Endothelial cell of umbilical vein (primary cell): Measurements from ENCODE around the gene INMT. TPM values are rescaled to one million over a fixed set of nuclear protein-coding genes. Genes with fewer than 3 reads are reported as not detected.

Source experiments
- BruUV-seq: library from RNA; stranded (reverse); fragments of 400-500 nt; replicated peaks from 2 replicates; lab custom pipeline; 2021; lab: Mats Ljungman, UMichigan
- CTCF ChIA-PET: fragments of 300-600, 350-600 bp; sonication (Branson Sonifier 250); formaldehyde crosslinking; loops from one replicate; lab custom pipeline; 2021; ENCODE audit warnings: antibody characterized with exemption, inconsistent platforms; lab: Charles Lee
- POLR2A ChIA-PET: fragments of 300-600, 350-600 bp; sonication (Branson Sonifier 250); formaldehyde crosslinking; loops from one replicate; lab custom pipeline; 2021; ENCODE audit warnings: antibody characterized with exemption, inconsistent platforms; lab: Charles Lee
- DNase-seq: peaks from one replicate; pipeline ENCODE4 v3.0.0-alpha.2; 2011; ENCODE audit warnings: low read depth, low spot score
- FAIRE-seq: peaks from 2 replicates; lab custom pipeline; 2011; peaks lifted over from hg19 to GRCh38; lab: Jason Lieb, UNC
- H2AFZ ChIP-seq: 2 replicates; pipeline ENCODE4 v1.6.0; 2012; ENCODE audit warnings: low read depth, low read length, control low read depth, inconsistent platforms
- H3K27ac ChIP-seq: 2 replicates; pipeline ENCODE4 v1.5.1; 2011; ENCODE audit warnings: low read depth, mild to moderate bottlenecking, control low read depth, low read length, moderate library complexity; ENCODE audit not compliant: insufficient read depth
- H3K27me3 ChIP-seq, 2 experiments: 2 replicates each; pipeline versions ENCODE4 v1.6.0 to v1.6.1; 2011; ENCODE audit warnings: low read length in 2 of 2, mixed read lengths in 1 of 2; ENCODE audit not compliant: control insufficient read depth in 2 of 2, insufficient read depth in 2 of 2
- H3K36me3 ChIP-seq, 2 experiments: 2 replicates in 1 of 2; 3 replicates in 1 of 2; pipeline ENCODE4 v1.5.1; 2011; ENCODE audit warnings: low read length in 2 of 2, mild to moderate bottlenecking in 1 of 2, moderate library complexity in 1 of 2; ENCODE audit not compliant: control insufficient read depth in 2 of 2, insufficient read depth in 2 of 2; ENCODE audit errors: extremely low read depth in 1 of 2
- H3K4me1 ChIP-seq: 3 replicates; pipeline ENCODE4 v1.5.1; 2011; ENCODE audit warnings: mild to moderate bottlenecking, low read length; ENCODE audit not compliant: control insufficient read depth, insufficient read depth; ENCODE audit errors: extremely low read depth
- H3K4me2 ChIP-seq: 2 replicates; pipeline ENCODE4 v1.6.1; 2011; ENCODE audit warnings: low read length, control low read depth, mixed read lengths; ENCODE audit not compliant: insufficient read depth
- H3K4me3 ChIP-seq, 3 experiments: fragments of 200-600 bp in 1 of 3; sonication (generic), shearing (Covaris generic) in 1 of 3; replicated peaks in 1 of 3; 2 replicates each; pipeline ENCODE4 v1.5.1; 2011 to 2016; ENCODE audit warnings: control low read depth in 3 of 3, low read length in 3 of 3, mild to moderate bottlenecking in 2 of 3, inconsistent platforms in 1 of 3, low read depth in 1 of 3, moderate library complexity in 1 of 3; ENCODE audit not compliant: insufficient read depth in 1 of 3
- H3K79me2 ChIP-seq: 2 replicates; pipeline ENCODE4 v1.6.0; 2012; ENCODE audit warnings: low read length, inconsistent platforms; ENCODE audit not compliant: control insufficient read depth, insufficient read depth
- H3K9ac ChIP-seq: replicated peaks from 2 replicates; pipeline ENCODE3; 2011; ENCODE audit warnings: low read length, control low read depth; ENCODE audit not compliant: insufficient read depth; ENCODE audit errors: extremely low read depth
- H3K9me1 ChIP-seq: replicated peaks from 3 replicates; pipeline ENCODE4 v1.6.0; 2011; ENCODE audit warnings: mild to moderate bottlenecking, low read length; ENCODE audit not compliant: control insufficient read depth, insufficient read depth; ENCODE audit errors: extremely low read depth
- H3K9me3 ChIP-seq: replicated peaks from 2 replicates; pipeline ENCODE4 v1.5.1; 2012; ENCODE audit warnings: low read length, inconsistent platforms; ENCODE audit not compliant: control insufficient read depth, insufficient read depth
- H4K20me1 ChIP-seq: replicated peaks from 2 replicates; pipeline ENCODE3; 2011; ENCODE audit warnings: mild to moderate bottlenecking, low read length; ENCODE audit not compliant: control insufficient read depth, insufficient read depth; ENCODE audit errors: extremely low read depth
- CTCF ChIP-seq, 2 donors: IDR thresholded peaks; 1 replicate in 1 of 2; 2 replicates in 1 of 2; pipeline ENCODE4 v1.5.1; 2011; ENCODE audit warnings: low read length in 2 of 2, mild to moderate bottlenecking in 2 of 2, moderate library complexity in 2 of 2, control low read depth in 1 of 2, inconsistent platforms in 1 of 2, low read depth in 1 of 2; ENCODE audit not compliant: insufficient read depth in 1 of 2; ENCODE audit errors: extremely low read depth in 1 of 2
- EZH2 ChIP-seq: IDR thresholded peaks from 2 replicates; pipeline ENCODE4 v1.6.1; 2012; ENCODE audit warnings: borderline replicate concordance, low read depth, mild to moderate bottlenecking, moderate library complexity, low read length, inconsistent platforms; ENCODE audit not compliant: severe bottlenecking
- FOS ChIP-seq: IDR thresholded peaks from 2 replicates; pipeline ENCODE4 v1.6.1; 2011; ENCODE audit warnings: mild to moderate bottlenecking, low read length, moderate library complexity, borderline replicate concordance; ENCODE audit not compliant: insufficient read depth
- GATA2 ChIP-seq: IDR thresholded peaks from 2 replicates; pipeline ENCODE4 v1.7.0; 2011; ENCODE audit warnings: low read depth, mild to moderate bottlenecking, moderate library complexity, mixed read lengths, low read length; ENCODE audit not compliant: insufficient read length, insufficient read depth
- JUN ChIP-seq: IDR thresholded peaks from 2 replicates; pipeline ENCODE4 v1.6.1; 2011; ENCODE audit warnings: borderline replicate concordance, low read depth; ENCODE audit not compliant: insufficient read length, insufficient read depth
- MAX ChIP-seq: IDR thresholded peaks from 2 replicates; pipeline ENCODE4 v1.6.1; 2011; ENCODE audit not compliant: insufficient read depth, insufficient read length
- MYC ChIP-seq: IDR thresholded peaks from one replicate; pipeline ENCODE4 v1.6.1; 2011; ENCODE audit warnings: mild to moderate bottlenecking, low read depth, low read length
- POLR2A ChIP-seq: IDR thresholded peaks from 2 replicates; pipeline ENCODE4 v1.6.1; 2012; ENCODE audit warnings: low read depth, mild to moderate bottlenecking, control low read depth, low read length
- POLR2AphosphoS5 ChIP-seq: IDR thresholded peaks from 2 replicates; pipeline ENCODE4 v1.6.1; 2012; ENCODE audit warnings: low read depth, mild to moderate bottlenecking, control low read depth, low read length, moderate library complexity; ENCODE audit not compliant: insufficient read depth
- dilution Hi-C: fragments of 300-500 bp; cut with MboI; formaldehyde crosslinking; loops from one replicate; pipeline ENCODE4 v1.15.0; 2019; ENCODE audit warnings: low sequenced_read_pairs; ENCODE audit not compliant: extremely low pct_ligation_motif_present
- intact Hi-C: fragments of 100-400 bp; cut with micrococcal nuclease; formaldehyde crosslinking; loops from one replicate; pipeline ENCODE4 v1.10.0; 2022
- polyA plus RNA-seq, 4 experiments: library from polyadenylated mRNA; depleted of rRNA in 3 of 4; stranded (reverse) in 3 of 4; unstranded in 1 of 4; fragments of >200 nt; gene quantifications; 2 replicates each; pipeline versions ENCODE4 v1.2.1 to v1.2.3, GENCODE V29; 2011 to 2012; ENCODE audit warnings: missing spikeins in 1 of 4
- total RNA-seq: library from RNA; stranded (reverse); gene quantifications from 2 replicates; pipeline ENCODE4 v1.2.3, GENCODE V29; 2021

INMT gene
- total and polyA plus RNA-seq, 2 donors (not counting 3 experiments of a cell fraction or from before 2014, with no cell fraction given): not detected

- Histone ChIP-seq H3K9ac (no peak overlapping the region), H3K4me2 (peak overlapping the region; percentile 36), H3K9me1 (no peaks in the 10 kb centered on the region), H3K4me1 (peaks cover 41% of the 10 kb centered on the region), H4K20me1 (no peaks in the 10 kb centered on the region), H2AFZ (no peak overlapping the region), H3K79me2 (no peaks in the 10 kb centered on the region), H3K27ac (no peak overlapping the region), H3K9me3 (no peaks in the 10 kb centered on the region), H3K36me3 (peaks cover 0 to 2% of the 10 kb centered on the region in 2 experiments), H3K4me3 (no peak overlapping the region), H3K27me3 (no peaks in the 10 kb centered on the region)
- intact Hi-C loops (no loop called here), dilution Hi-C loops (no loop called here)
- ChIA-PET POLR2A (no interaction called here), CTCF (interaction anchor here (0.6 to 3.2 kb wide), 7 partner anchors 9 to 338 kb away, joined by 4 to 25 read pairs (median 7); no protein-coding TSS in a partner anchor)
- peak; percentile 78 for DNase-seq
- FAIRE-seq: peak; percentile 93
- peak; percentile 61 for TF ChIP-seq JUN
- no peak for TF ChIP-seq CTCF (IDR thresholded peaks at IDR 0.05; ENCODE audit: extremely low read depth in 1 of 2, insufficient read depth in 1 of 2, low read depth in 1 of 2, low read length in 2 of 2)
- peak; percentile 47 for TF ChIP-seq FOS
- no peak for TF ChIP-seq MAX
- no peak for TF ChIP-seq MYC
- TF ChIP-seq GATA2: no peak
- no peak for TF ChIP-seq POLR2A
- TF ChIP-seq EZH2: no peak
- TF ChIP-seq POLR2AphosphoS5: no peak
- no TSS peak for BruUV-seq
These were observed 44.4 kb downstream of the INMT start for GRCh38 chr7:30796105-30796869.
